H1 (cell line): Measurements from ENCODE around the gene MSH4. TPM values are rescaled to one million over a fixed set of nuclear protein-coding genes. Genes with fewer than 3 reads are reported as not detected.

Experiments used
- BRCA1 ChIP-seq: IDR thresholded peaks from 2 replicates; pipeline ENCODE4 v1.6.1; 2012; ENCODE audit warnings: low read depth, low read length, improper control_type of control experiment
- NANOG ChIP-seq: IDR thresholded peaks from 2 replicates; pipeline ENCODE4 v1.6.1; 2011; ENCODE audit warnings: low read length, low read depth, mild to moderate bottlenecking, inconsistent platforms; ENCODE audit not compliant: insufficient read depth, poor library complexity, severe bottlenecking
- POU5F1 ChIP-seq: IDR thresholded peaks from 2 replicates; pipeline ENCODE4 v1.6.1; 2011; ENCODE audit warnings: low read depth, mild to moderate bottlenecking, low read length, moderate library complexity
- RAD21 ChIP-seq, 2 experiments: IDR thresholded peaks in 1 of 2; conservative IDR thresholded peaks in 1 of 2; 2 replicates each; pipeline ENCODE4 v1.6.1; 2011; ENCODE audit warnings: low read depth in 2 of 2, low read length in 2 of 2, improper control_type of control experiment in 1 of 2, inconsistent platforms in 1 of 2, mild to moderate bottlenecking in 1 of 2, moderate library complexity in 1 of 2
- RNF2 ChIP-seq: fragments of 200-900, 300-1000 bp; sonication (generic); IDR thresholded peaks from 2 replicates; pipeline ENCODE4 v1.7.1; 2016; ENCODE audit warnings: borderline replicate concordance, low read depth, mild to moderate bottlenecking, antibody characterized with exemption, low read length; ENCODE audit not compliant: poor library complexity, severe bottlenecking; ENCODE audit errors: missing control alignments
- SIX5 ChIP-seq: IDR thresholded peaks from 2 replicates; pipeline ENCODE4 v1.6.1; 2011; ENCODE audit warnings: mild to moderate bottlenecking, low read depth, low read length
- polyA plus RNA-seq, 7 experiments: library from polyadenylated mRNA; depleted of rRNA in 3 of 7; stranded (reverse) in 5 of 7; unstranded in 2 of 7; fragments of >200 nt in 5 of 7; fragments of 200-250 nt in 2 of 7; gene quantifications; 1 replicate in 5 of 7; 2 replicates in 1 of 7; 4 replicates in 1 of 7; pipeline versions ENCODE4 v1.2.1 to v1.2.3, GENCODE V29; 2011 to 2013; ENCODE audit warnings: missing spikeins in 2 of 7, mixed read lengths in 2 of 7
- total RNA-seq: library from RNA; stranded (reverse); fragmentation: NEBNext Ultra II Directional; extraction: Animal tissue kit (Norgen Biotek cat#: 25700); gene quantifications from 2 replicates; pipeline ENCODE4 v1.2.1, GENCODE V29; 2021
- TF ChIP-seq, protein P1 (sequence below): fragments of 300-600 bp; sonication (generic); IDR thresholded peaks from 2 replicates; pipeline ENCODE4 v1.7.1; 2012; ENCODE audit warnings: low read length, moderate library complexity, mild to moderate bottlenecking, inconsistent platforms; ENCODE audit not compliant: insufficient replicate concordance
- TF ChIP-seq, protein P2 (sequence below), 3 experiments: IDR thresholded peaks; 1 replicate in 2 of 3; 2 replicates in 1 of 3; pipeline versions ENCODE4 v1.5.1 to v1.6.1; 2011; ENCODE audit warnings: low read length in 3 of 3, mild to moderate bottlenecking in 3 of 3, inconsistent platforms in 2 of 3, low read depth in 1 of 3, moderate library complexity in 1 of 3; ENCODE audit not compliant: insufficient read depth in 1 of 3; ENCODE audit errors: control extremely low read depth in 1 of 3

Gene MSH4
- total and polyA plus RNA-seq, 2 of the 8 experiments (the other 6 are each of a cell fraction or from before 2014, with no cell fraction given): 0.03 to 0.22 TPM

DNA sequence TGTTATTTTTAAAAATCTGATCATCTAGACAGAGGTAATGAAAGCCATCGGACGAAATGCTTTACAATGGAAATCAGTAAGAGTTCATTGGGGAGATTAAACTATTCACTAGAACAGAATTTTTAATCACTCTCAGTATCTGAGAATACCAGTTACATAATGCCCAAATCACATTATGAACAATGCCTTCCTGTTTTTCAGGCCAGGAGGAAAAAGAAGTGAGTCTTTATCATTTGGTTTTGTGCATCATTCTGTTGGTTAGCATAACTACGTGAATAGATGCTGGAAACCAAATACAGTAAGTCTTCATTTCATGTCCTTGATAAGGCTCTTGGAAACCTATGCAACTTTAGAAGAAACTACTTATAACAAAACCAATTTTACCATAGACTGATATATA is 153.5 kb downstream of the MSH4 start (continued):
- TF ChIP-seq, protein P1, sequence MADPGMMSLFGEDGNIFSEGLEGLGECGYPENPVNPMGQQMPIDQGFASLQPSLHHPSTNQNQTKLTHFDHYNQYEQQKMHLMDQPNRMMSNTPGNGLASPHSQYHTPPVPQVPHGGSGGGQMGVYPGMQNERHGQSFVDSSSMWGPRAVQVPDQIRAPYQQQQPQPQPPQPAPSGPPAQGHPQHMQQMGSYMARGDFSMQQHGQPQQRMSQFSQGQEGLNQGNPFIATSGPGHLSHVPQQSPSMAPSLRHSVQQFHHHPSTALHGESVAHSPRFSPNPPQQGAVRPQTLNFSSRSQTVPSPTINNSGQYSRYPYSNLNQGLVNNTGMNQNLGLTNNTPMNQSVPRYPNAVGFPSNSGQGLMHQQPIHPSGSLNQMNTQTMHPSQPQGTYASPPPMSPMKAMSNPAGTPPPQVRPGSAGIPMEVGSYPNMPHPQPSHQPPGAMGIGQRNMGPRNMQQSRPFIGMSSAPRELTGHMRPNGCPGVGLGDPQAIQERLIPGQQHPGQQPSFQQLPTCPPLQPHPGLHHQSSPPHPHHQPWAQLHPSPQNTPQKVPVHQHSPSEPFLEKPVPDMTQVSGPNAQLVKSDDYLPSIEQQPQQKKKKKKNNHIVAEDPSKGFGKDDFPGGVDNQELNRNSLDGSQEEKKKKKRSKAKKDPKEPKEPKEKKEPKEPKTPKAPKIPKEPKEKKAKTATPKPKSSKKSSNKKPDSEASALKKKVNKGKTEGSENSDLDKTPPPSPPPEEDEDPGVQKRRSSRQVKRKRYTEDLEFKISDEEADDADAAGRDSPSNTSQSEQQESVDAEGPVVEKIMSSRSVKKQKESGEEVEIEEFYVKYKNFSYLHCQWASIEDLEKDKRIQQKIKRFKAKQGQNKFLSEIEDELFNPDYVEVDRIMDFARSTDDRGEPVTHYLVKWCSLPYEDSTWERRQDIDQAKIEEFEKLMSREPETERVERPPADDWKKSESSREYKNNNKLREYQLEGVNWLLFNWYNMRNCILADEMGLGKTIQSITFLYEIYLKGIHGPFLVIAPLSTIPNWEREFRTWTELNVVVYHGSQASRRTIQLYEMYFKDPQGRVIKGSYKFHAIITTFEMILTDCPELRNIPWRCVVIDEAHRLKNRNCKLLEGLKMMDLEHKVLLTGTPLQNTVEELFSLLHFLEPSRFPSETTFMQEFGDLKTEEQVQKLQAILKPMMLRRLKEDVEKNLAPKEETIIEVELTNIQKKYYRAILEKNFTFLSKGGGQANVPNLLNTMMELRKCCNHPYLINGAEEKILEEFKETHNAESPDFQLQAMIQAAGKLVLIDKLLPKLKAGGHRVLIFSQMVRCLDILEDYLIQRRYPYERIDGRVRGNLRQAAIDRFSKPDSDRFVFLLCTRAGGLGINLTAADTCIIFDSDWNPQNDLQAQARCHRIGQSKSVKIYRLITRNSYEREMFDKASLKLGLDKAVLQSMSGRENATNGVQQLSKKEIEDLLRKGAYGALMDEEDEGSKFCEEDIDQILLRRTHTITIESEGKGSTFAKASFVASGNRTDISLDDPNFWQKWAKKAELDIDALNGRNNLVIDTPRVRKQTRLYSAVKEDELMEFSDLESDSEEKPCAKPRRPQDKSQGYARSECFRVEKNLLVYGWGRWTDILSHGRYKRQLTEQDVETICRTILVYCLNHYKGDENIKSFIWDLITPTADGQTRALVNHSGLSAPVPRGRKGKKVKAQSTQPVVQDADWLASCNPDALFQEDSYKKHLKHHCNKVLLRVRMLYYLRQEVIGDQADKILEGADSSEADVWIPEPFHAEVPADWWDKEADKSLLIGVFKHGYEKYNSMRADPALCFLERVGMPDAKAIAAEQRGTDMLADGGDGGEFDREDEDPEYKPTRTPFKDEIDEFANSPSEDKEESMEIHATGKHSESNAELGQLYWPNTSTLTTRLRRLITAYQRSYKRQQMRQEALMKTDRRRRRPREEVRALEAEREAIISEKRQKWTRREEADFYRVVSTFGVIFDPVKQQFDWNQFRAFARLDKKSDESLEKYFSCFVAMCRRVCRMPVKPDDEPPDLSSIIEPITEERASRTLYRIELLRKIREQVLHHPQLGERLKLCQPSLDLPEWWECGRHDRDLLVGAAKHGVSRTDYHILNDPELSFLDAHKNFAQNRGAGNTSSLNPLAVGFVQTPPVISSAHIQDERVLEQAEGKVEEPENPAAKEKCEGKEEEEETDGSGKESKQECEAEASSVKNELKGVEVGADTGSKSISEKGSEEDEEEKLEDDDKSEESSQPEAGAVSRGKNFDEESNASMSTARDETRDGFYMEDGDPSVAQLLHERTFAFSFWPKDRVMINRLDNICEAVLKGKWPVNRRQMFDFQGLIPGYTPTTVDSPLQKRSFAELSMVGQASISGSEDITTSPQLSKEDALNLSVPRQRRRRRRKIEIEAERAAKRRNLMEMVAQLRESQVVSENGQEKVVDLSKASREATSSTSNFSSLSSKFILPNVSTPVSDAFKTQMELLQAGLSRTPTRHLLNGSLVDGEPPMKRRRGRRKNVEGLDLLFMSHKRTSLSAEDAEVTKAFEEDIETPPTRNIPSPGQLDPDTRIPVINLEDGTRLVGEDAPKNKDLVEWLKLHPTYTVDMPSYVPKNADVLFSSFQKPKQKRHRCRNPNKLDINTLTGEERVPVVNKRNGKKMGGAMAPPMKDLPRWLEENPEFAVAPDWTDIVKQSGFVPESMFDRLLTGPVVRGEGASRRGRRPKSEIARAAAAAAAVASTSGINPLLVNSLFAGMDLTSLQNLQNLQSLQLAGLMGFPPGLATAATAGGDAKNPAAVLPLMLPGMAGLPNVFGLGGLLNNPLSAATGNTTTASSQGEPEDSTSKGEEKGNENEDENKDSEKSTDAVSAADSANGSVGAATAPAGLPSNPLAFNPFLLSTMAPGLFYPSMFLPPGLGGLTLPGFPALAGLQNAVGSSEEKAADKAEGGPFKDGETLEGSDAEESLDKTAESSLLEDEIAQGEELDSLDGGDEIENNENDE: no peak
- no peak for TF ChIP-seq POU5F1
- TF ChIP-seq RNF2: no peak
- no peak for TF ChIP-seq SIX5
- TF ChIP-seq, protein P2, sequence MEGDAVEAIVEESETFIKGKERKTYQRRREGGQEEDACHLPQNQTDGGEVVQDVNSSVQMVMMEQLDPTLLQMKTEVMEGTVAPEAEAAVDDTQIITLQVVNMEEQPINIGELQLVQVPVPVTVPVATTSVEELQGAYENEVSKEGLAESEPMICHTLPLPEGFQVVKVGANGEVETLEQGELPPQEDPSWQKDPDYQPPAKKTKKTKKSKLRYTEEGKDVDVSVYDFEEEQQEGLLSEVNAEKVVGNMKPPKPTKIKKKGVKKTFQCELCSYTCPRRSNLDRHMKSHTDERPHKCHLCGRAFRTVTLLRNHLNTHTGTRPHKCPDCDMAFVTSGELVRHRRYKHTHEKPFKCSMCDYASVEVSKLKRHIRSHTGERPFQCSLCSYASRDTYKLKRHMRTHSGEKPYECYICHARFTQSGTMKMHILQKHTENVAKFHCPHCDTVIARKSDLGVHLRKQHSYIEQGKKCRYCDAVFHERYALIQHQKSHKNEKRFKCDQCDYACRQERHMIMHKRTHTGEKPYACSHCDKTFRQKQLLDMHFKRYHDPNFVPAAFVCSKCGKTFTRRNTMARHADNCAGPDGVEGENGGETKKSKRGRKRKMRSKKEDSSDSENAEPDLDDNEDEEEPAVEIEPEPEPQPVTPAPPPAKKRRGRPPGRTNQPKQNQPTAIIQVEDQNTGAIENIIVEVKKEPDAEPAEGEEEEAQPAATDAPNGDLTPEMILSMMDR (IDR thresholded peaks at IDR 0.05; ENCODE audit: control extremely low read depth in 1 of 3, insufficient read depth in 1 of 3, low read depth in 1 of 3, low read length in 3 of 3): no peak
- TF ChIP-seq BRCA1: no peak
- no peak for TF ChIP-seq RAD21 (IDR thresholded peaks at IDR 0.05 in 1 of 2, conservative IDR thresholded peaks at IDR 0.05 in 1 of 2; ENCODE audit: low read depth in 2 of 2, low read length in 2 of 2)
- no peak for TF ChIP-seq NANOG
